K562 (cell line): ENCODE results near the gene ARFGAP1. TPM values are rescaled to one million over a fixed set of nuclear protein-coding genes. Genes with fewer than 3 reads are reported as not detected.

Experiments
- ATAC-seq: fragments of 200-7000 bp; cut with Tn5 transposase; 3 replicates; pipeline ENCODE4 v1.9.1; 2020; ENCODE audit warnings: moderate library complexity
- BruUV-seq: library from RNA; stranded (reverse); fragments of 400-500 nt; replicated peaks from 2 replicates; lab custom pipeline; 2021; lab: Mats Ljungman, UMichigan
- CTCF ChIA-PET: fragments of 300-600 bp; formaldehyde crosslinking; extraction: SDS; loops from one replicate; lab custom pipeline; 2021; ENCODE audit warnings: low intra/inter-chr PET ratio; lab: Yijun Ruan, JAX
- POLR2A ChIA-PET: fragments of 300-600, 350-650 bp; sonication (Branson Sonifier 250); formaldehyde crosslinking; extraction: SDS; loops from one replicate; lab custom pipeline; 2021; ENCODE audit warnings: antibody characterized with exemption, inconsistent platforms; lab: Yijun Ruan, JAX
- DNase-seq, 4 experiments: peaks; one replicate each; pipeline versions ENCODE4 v3.0.0 to v3.0.0-alpha.2; 2011 to 2018; ENCODE audit warnings: low spot score in 3 of 4, mixed read lengths in 3 of 4; ENCODE audit errors: extremely low read depth in 1 of 4
- FAIRE-seq: peaks from 2 replicates; lab custom pipeline; 2011; peaks lifted over from hg19 to GRCh38; lab: Jason Lieb, UNC
- H2AFZ ChIP-seq: 2 replicates; pipeline ENCODE4 v1.6.0; 2011; ENCODE audit warnings: low read depth, low read length, control low read depth, inconsistent platforms
- H3K27ac ChIP-seq: fragments of 200-600 bp; 3 replicates; pipeline ENCODE4 v1.8.0; 2011; ENCODE audit warnings: low read depth, mild to moderate bottlenecking, control low read depth, inconsistent platforms, low read length, moderate library complexity, mixed read lengths; ENCODE audit errors: extremely low read depth
- H3K27me3 ChIP-seq, 2 experiments: fragments of 300-600 bp in 1 of 2; 2 replicates in 1 of 2; 3 replicates in 1 of 2; pipeline versions ENCODE4 v1.6.0 to v1.8.0; 2011; ENCODE audit warnings: inconsistent platforms in 2 of 2, low read length in 2 of 2, mild to moderate bottlenecking in 1 of 2, mixed read lengths in 1 of 2, moderate library complexity in 1 of 2; ENCODE audit not compliant: control insufficient read depth in 2 of 2, insufficient read depth in 2 of 2
- H3K36me3 ChIP-seq: fragments of 300-600 bp; 3 replicates; pipeline ENCODE4 v1.8.0; 2011; ENCODE audit warnings: mild to moderate bottlenecking, low read length, inconsistent platforms; ENCODE audit not compliant: control insufficient read depth, insufficient read depth
- H3K4me1 ChIP-seq, 2 experiments: fragments of 200-600 bp in 1 of 2; replicated peaks in 1 of 2; 2 replicates in 1 of 2; 3 replicates in 1 of 2; pipeline versions ENCODE4 v1.5.1 to v1.8.0; 2011; ENCODE audit warnings: inconsistent platforms in 2 of 2, low read length in 2 of 2, mild to moderate bottlenecking in 1 of 2, mixed read lengths in 1 of 2, moderate library complexity in 1 of 2; ENCODE audit not compliant: control insufficient read depth in 2 of 2, insufficient read depth in 2 of 2
- H3K4me2 ChIP-seq: 2 replicates; pipeline ENCODE4 v1.6.1; 2011; ENCODE audit warnings: low read length, control low read depth, inconsistent platforms, mixed read lengths; ENCODE audit not compliant: insufficient read depth
- H3K4me3 ChIP-seq: fragments of 200-600 bp; sonication (generic), shearing (Covaris generic); 2 replicates; pipeline ENCODE4 v1.5.1; 2016; ENCODE audit warnings: control low read depth, inconsistent platforms
- H3K79me2 ChIP-seq: fragments of 200-600 bp; 3 replicates; pipeline ENCODE4 v1.8.0; 2011; ENCODE audit warnings: low read length, inconsistent platforms; ENCODE audit not compliant: control insufficient read depth, insufficient read depth
- H3K9ac ChIP-seq, 2 experiments: 2 replicates each; pipeline versions ENCODE4 v1.6.0 to v1.6.1; 2011; ENCODE audit warnings: low read depth in 2 of 2, low read length in 2 of 2, control low read depth in 1 of 2, inconsistent platforms in 1 of 2, mild to moderate bottlenecking in 1 of 2, mixed read lengths in 1 of 2; ENCODE audit not compliant: insufficient read depth in 1 of 2
- H3K9me1 ChIP-seq: one replicate; pipeline ENCODE4 v1.6.0; 2011; ENCODE audit warnings: inconsistent platforms, mild to moderate bottlenecking, low read length, moderate library complexity; ENCODE audit not compliant: control insufficient read depth, insufficient read depth
- H3K9me3 ChIP-seq: replicated peaks from 2 replicates; pipeline ENCODE4 v1.5.1; 2011; ENCODE audit warnings: low read depth, low read length, inconsistent platforms; ENCODE audit not compliant: control insufficient read depth, insufficient read depth
- H4K20me1 ChIP-seq: replicated peaks from 2 replicates; pipeline ENCODE4 v1.6.1; 2011; ENCODE audit warnings: low read length, inconsistent platforms, mixed read lengths; ENCODE audit not compliant: control insufficient read depth, insufficient read depth
- ZSCAN29 ChIP-seq: fragments of 450-650 bp; IDR thresholded peaks from 2 replicates; pipeline ENCODE4 v1.6.1; 2017
- WGBS: fragments of 100-300 bp; shearing (Covaris generic); methylation state at CpG from one replicate; pipeline ENCODE4 v1.1.6; 2016; ENCODE audit warnings: low coverage, mixed read lengths; ENCODE audit not compliant: insufficient coverage; ENCODE audit errors: missing lambda C conversion rate; 5-methylcytosine and 5-hydroxymethylcytosine counted together
- in situ Hi-C: fragments of 300-500 bp; cut with MboI; formaldehyde crosslinking; loops from 4 replicates; pipeline ENCODE4 v1.15.0; 2018; ENCODE audit warnings: inconsistent platforms, mixed read lengths
- intact Hi-C: fragments of 100-400 bp; cut with micrococcal nuclease; formaldehyde crosslinking; loops from 2 replicates; pipeline ENCODE4 v1.14.2; 2022
- polyA plus RNA-seq, 8 experiments: library from polyadenylated mRNA; depleted of rRNA in 4 of 8; stranded (reverse) in 5 of 8; unstranded in 3 of 8; fragments of >200 nt; fragmentation: Nextera tagmentation in 2 of 8; fragmentation: Illumina TruSeq in 1 of 8; extraction: Ambion mirVana in 2 of 8; extraction: Trizol in 1 of 8; gene quantifications; 2 replicates each; pipeline versions ENCODE4 v1.2.1 to v1.2.3, GENCODE V29; 2011 to 2014; ENCODE audit warnings: inconsistent platforms in 1 of 8, missing spikeins in 1 of 8
- total RNA-seq, 7 experiments: library from RNA; depleted of rRNA in 6 of 7; stranded (reverse); fragments of >200 nt in 6 of 7; fragmentation: Illumina TruSeq in 2 of 7; extraction: Trizol in 2 of 7; gene quantifications; 2 replicates each; pipeline versions ENCODE4 v1.2.1 to v1.2.3, GENCODE V29; 2011 to 2021; ENCODE audit warnings: low replicate concordance in 1 of 7
- TF ChIP-seq, protein P1 (sequence below), 3 experiments: IDR thresholded peaks in 2 of 3; conservative IDR thresholded peaks in 1 of 3; 2 replicates each; pipeline ENCODE4 v1.5.1; 2011 to 2012; ENCODE audit warnings: low read length in 3 of 3, mild to moderate bottlenecking in 3 of 3, control low read depth in 2 of 3, improper control_type of control experiment in 1 of 3, inconsistent platforms in 1 of 3, low read depth in 1 of 3, mixed read lengths in 1 of 3, moderate library complexity in 1 of 3; ENCODE audit not compliant: insufficient read depth in 2 of 3

The ARFGAP1 gene
- total and polyA plus RNA-seq, 9 of the 15 experiments (the other 6 are each of a cell fraction or from before 2014, with no cell fraction given), result 0.53 to 102 (median 33.5) TPM

DNA sequence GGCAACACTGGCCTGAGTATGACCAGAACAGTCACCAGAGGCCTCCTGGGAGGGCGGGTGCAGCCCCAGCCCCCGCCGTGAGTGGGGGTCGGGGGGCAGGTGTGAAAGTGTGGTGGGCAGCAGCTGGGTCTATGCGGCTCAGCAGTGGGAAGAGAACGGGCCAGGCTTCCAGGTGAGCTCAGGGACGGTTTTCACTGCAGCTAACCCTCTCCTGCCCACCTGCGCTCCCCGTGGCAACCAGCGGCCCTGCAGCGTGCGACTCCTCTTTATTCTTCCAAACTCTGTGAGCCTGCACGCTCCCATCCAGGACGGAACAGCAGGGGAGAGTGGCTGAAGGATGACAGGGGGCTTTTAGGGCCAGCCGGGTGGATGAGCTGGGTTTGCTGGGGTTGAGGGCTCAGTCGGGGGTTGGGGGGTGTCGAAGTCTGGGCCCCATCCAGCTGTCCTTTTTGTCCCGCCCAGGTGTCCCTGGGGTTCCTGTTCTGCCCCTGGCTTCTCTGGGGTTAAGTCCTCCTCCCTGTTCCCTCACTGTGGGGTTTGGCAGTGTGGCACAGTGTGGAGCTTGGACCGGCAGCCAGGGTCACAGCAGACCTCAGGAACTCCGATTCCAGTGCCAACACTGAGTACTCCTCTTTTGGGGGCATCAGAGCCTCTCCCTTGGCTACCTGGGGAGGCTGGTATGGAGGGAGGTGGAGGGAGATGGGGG lies 37.8 kb upstream of the ARFGAP1 start:
- TF ChIP-seq ZSCAN29, result no peak
- TF ChIP-seq, protein P1, sequence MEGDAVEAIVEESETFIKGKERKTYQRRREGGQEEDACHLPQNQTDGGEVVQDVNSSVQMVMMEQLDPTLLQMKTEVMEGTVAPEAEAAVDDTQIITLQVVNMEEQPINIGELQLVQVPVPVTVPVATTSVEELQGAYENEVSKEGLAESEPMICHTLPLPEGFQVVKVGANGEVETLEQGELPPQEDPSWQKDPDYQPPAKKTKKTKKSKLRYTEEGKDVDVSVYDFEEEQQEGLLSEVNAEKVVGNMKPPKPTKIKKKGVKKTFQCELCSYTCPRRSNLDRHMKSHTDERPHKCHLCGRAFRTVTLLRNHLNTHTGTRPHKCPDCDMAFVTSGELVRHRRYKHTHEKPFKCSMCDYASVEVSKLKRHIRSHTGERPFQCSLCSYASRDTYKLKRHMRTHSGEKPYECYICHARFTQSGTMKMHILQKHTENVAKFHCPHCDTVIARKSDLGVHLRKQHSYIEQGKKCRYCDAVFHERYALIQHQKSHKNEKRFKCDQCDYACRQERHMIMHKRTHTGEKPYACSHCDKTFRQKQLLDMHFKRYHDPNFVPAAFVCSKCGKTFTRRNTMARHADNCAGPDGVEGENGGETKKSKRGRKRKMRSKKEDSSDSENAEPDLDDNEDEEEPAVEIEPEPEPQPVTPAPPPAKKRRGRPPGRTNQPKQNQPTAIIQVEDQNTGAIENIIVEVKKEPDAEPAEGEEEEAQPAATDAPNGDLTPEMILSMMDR (IDR thresholded peaks at IDR 0.05 in 2 of 3, conservative IDR thresholded peaks at IDR 0.05 in 1 of 3; ENCODE audit: insufficient read depth in 2 of 3, low read depth in 1 of 3, low read length in 3 of 3), result peak; percentile 53 to 64 (median 63); a peak in 5 of 6 replicates
- Histone ChIP-seq H3K9ac (peak overlapping the region in 1 of 2 experiments; percentile 45; a peak in 1 of 4 replicates), H2AFZ (no peak overlapping the region), H3K4me1 (peaks cover 0 to 43% of the 10 kb centered on the region in 2 experiments; a peak in 3 of 5 replicates), H3K4me3 (no peak overlapping the region), H3K27me3 (peaks cover 26 to 53% of the 10 kb centered on the region in 2 experiments; a peak in 4 of 5 replicates), H3K4me2 (no peak overlapping the region), H3K27ac (no peak overlapping the region), H3K9me1 (no peaks in the 10 kb centered on the region), H3K79me2 (no peaks in the 10 kb centered on the region), H3K36me3 (no peaks in the 10 kb centered on the region), H3K9me3 (no peaks in the 10 kb centered on the region), H4K20me1 (0 out of 2 replicates have a peak, but pooled peaks cover 2% of the 10 kb centered on the region)
- ATAC-seq (peak; percentile 84), FAIRE-seq (no peak), DNase-seq (peak in 3 of 4 experiments; percentile 50 to 51 (median 50))
- ChIA-PET POLR2A (interaction anchor here (1.8 kb wide), 2 partner anchors 9 to 11 kb away, joined by 5 to 8 read pairs; no protein-coding TSS in a partner anchor), CTCF (no interaction called here)
- BruUV-seq, result no TSS peak
- in situ Hi-C loops, result no loop called here
- intact Hi-C loops, result no loop called here
- WGBS, result 5% methylated on average over 19 of the region's 20 CpGs
